Upper lobe of right lung (tissue), 1 donor: Measurements from ENCODE around the gene MOB3A. TPM values are rescaled to one million over a fixed set of nuclear protein-coding genes. Genes with fewer than 3 reads are reported as not detected.

ENCODE experiments used
- ATAC-seq: fragments of 200-7000 bp; cut with Tn5 transposase; one replicate; pipeline ENCODE4 v1.9.1; 2020; ENCODE audit warnings: mild to moderate bottlenecking, moderate library complexity
- DNase-seq: peaks from one replicate; pipeline ENCODE4 v3.0.0-alpha.2; 2020
- H3K27ac ChIP-seq: fragments of 200-600 bp; one replicate; pipeline ENCODE4 v1.8.0; 2022
- H3K27me3 ChIP-seq: fragments of 200-600 bp; one replicate; pipeline ENCODE4 v1.8.0; 2022; ENCODE audit warnings: mild to moderate bottlenecking
- H3K36me3 ChIP-seq: fragments of 200-600 bp; one replicate; pipeline ENCODE4 v1.8.0; 2022
- H3K4me1 ChIP-seq: fragments of 200-600 bp; one replicate; pipeline ENCODE4 v1.8.0; 2022
- H3K4me3 ChIP-seq: fragments of 200-600 bp; one replicate; pipeline ENCODE4 v1.8.0; 2022; ENCODE audit warnings: mild to moderate bottlenecking
- H3K9me3 ChIP-seq: fragments of 200-600 bp; one replicate; pipeline ENCODE4 v1.8.0; 2022
- CTCF ChIP-seq: fragments of 200-600 bp; IDR thresholded peaks from one replicate; pipeline ENCODE4 v1.8.0; 2022; ENCODE audit warnings: antibody characterized with exemption
- intact Hi-C: fragments of 100-400 bp; cut with DNase I; formaldehyde crosslinking; loops from one replicate; pipeline ENCODE4 v1.11.0; 2022
- total RNA-seq: library from RNA; stranded (reverse); fragmentation: NEBNext Ultra II Directional; extraction: Animal tissue kit (Norgen Biotek cat#: 25700); gene quantifications from one replicate; pipeline ENCODE4 v1.2.1, GENCODE V29; 2021
- donor health status: DM: no; HTN: yes; CAD: no; lungs with severe emphysema.

The MOB3A gene
- total RNA-seq, 1 donor from 2014 or later = 58.8 TPM

DNA sequence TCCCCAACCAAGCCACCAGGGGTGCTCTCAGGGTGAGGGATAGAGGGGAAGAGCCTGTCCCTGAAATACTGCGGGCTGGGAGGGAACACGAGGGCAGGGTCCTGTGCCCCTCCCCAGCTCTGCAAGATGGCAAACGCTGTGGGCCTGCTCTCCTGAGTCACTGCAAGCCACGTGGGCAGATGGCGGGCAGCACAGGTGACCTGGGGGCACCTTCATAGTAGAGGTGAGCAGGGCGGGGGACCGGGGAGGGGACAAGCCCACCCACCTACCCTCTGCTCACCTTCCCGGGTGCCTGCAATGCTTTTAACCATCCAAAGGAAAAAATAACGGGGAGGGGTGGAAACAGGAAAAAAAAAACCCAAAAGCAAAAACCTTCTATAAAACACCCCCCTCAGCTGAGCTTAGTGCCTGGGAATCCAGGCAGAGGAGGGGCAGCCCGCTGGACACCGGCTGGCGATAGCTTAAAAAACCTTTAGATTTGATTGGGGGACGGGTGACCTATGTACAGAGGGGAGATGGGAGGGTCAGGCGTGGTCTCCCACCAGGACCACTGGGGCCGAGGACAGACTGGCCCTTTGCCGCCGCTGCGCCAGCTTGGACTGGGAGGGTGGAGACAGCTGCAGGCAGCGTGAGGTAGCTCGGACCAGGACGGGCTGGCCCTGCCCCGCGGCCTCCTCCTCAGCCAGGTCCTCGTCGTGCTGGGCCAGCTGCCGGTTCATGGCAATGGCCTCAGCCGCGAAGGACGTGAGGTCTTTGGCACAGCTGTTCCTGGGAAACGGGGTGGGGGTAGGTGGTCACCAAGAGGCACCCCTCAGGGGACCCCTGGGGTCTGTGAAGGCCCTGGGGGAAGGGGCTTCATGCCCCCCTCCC is 56.8 kb downstream of the MOB3A start:
- intact Hi-C loops = no loop called here
- Histone ChIP-seq H3K4me3 (no peak overlapping the region), H3K27me3 (no peaks in the 10 kb centered on the region), H3K9me3 (peaks cover 4% of the 10 kb centered on the region), H3K36me3 (peaks cover 57% of the 10 kb centered on the region), H3K4me1 (peaks cover 36% of the 10 kb centered on the region), H3K27ac (no peak overlapping the region)
- ATAC-seq = no peak
- TF ChIP-seq CTCF = no peak
- DNase-seq = peak; percentile 64

- Histone ChIP-seq H3K27ac (no peak overlapping the region), H3K27me3 (no peaks in the 10 kb centered on the region), H3K4me3 (no peak overlapping the region), H3K36me3 (peaks cover 49% of the 10 kb centered on the region), H3K9me3 (peaks cover 4% of the 10 kb centered on the region), H3K4me1 (peaks cover 33% of the 10 kb centered on the region)
- ATAC-seq = no peak
- intact Hi-C loops = no loop called here
- peak; percentile 63 for DNase-seq
- TF ChIP-seq CTCF = no peak
Observed at GRCh38 chr19:2038284-2039088, 57.6 kb downstream of the MOB3A start.

- Histone ChIP-seq H3K27me3 (no peaks in the 10 kb centered on the region), H3K9me3 (peaks cover 4% of the 10 kb centered on the region), H3K4me1 (peaks cover 33% of the 10 kb centered on the region), H3K36me3 (peaks cover 42% of the 10 kb centered on the region), H3K27ac (no peak overlapping the region), H3K4me3 (no peak overlapping the region)
- ATAC-seq (no peak), DNase-seq (peak; percentile 60)
- no peak for TF ChIP-seq CTCF
- intact Hi-C loops = no loop called here
Observed at GRCh38 chr19:2037651-2038255, 58.4 kb downstream of the MOB3A start.

DNA sequence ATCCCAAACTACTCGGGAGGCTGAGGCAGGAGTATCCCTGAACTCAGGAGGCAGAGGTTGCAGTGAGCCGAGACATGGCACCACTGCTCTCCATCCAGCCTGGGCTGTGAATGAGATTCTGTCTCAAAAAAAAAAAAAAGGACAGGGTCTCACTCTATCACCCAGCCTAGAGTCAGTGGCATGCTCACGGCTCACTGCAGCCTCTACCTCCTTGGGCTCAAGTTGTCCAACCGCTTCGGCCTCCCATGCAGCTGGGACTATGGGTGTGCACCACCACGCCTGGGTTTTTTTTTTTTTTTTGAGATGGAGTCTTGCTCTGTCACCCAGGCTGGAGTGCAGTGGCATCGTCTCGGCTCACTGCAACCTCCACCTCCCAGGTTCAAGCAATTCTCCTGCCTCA is 59.7 kb downstream of the MOB3A start:
- Histone ChIP-seq H3K36me3 (peaks cover 32% of the 10 kb centered on the region), H3K4me1 (peaks cover 33% of the 10 kb centered on the region), H3K27ac (no peak overlapping the region), H3K9me3 (peaks cover 4% of the 10 kb centered on the region), H3K27me3 (no peaks in the 10 kb centered on the region), H3K4me3 (no peak overlapping the region)
- DNase-seq (no peak), ATAC-seq (no peak)
- TF ChIP-seq CTCF = no peak
- intact Hi-C loops = no loop called here

DNA sequence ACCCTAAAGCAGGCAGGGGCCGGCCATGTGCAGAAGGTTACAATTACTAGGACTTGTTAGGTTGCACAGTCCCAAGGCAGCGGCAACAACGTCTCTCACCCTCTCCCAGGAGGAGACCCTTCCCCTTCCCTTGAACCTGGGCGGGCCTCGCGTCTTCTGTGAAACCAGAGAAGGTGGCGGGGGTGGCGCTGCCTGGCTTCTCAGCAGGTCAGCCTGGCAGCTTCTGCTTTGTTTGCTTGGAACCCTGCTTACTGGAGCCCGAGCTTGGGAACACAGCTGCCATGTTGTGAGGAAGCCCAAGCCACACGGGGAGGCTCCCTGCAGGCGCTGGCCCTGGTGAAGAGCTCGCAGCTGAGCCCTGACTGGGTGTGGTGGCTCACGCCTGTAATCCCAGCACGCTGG is 60.5 kb downstream of the MOB3A start:
- Histone ChIP-seq H3K36me3 (peaks cover 24% of the 10 kb centered on the region), H3K27me3 (no peaks in the 10 kb centered on the region), H3K9me3 (peaks cover 4% of the 10 kb centered on the region), H3K4me3 (no peak overlapping the region), H3K4me1 (peaks cover 31% of the 10 kb centered on the region), H3K27ac (no peak overlapping the region)
- ATAC-seq (no peak), DNase-seq (peak; percentile 67)
- intact Hi-C loops = no loop called here
- no peak for TF ChIP-seq CTCF
